ENCODE measurements around the gene ZFX. TPM values are rescaled to one million over a fixed set of nuclear protein-coding genes. Genes with fewer than 3 reads are reported as not detected.

ZFX gene
- total and polyA plus RNA-seq, 12 donors = 8.1 to 58.6 (median 35.2) TPM

- no peaks in the 10 kb centered on the region for H3K36me3 ChIP-seq (replicated peaks in 1 of 2)
- peaks cover 21 to 35% of the 10 kb centered on the region in 2 donors for H3K4me1 ChIP-seq (replicated peaks in 1 of 2)
- H3K27me3 ChIP-seq = no peaks in the 10 kb centered on the region
- DNase-seq = no peak
- intact Hi-C loops (cut with DNase I) = no loop called here
- H3K9me3 ChIP-seq (replicated peaks in 1 of 3) = no peaks in the 10 kb centered on the region
- TF ChIP-seq POLR2A (IDR thresholded peaks at IDR 0.05) = no peak
- TF ChIP-seq CTCF (IDR thresholded peaks at IDR 0.05) = no peak
- peak overlapping the region in 2 of 5 donors; percentile 35 to 54 for H3K27ac ChIP-seq
- peak overlapping the region in 1 of 4 donors; percentile 48 for H3K4me3 ChIP-seq
- WGBS, 4 donors = 66 to 77% (median 72%) methylated on average over 4 of the region's 4 CpGs
Measured at GRCh38 chrX:24145303-24146186, 4.0 kb upstream of the ZFX start.

- intact Hi-C loops (cut with DNase I) = no loop called here
- H3K27ac ChIP-seq = peak overlapping the region in 3 of 5 donors; percentile 54 to 100 (median 67)
- H3K9me3 ChIP-seq (replicated peaks in 1 of 3) = no peaks in the 10 kb centered on the region
- 4 to 14% (median 8%) methylated on average over 6 of the region's 6 CpGs for WGBS, 4 donors
- DNase-seq = no peak
- H3K27me3 ChIP-seq = no peaks in the 10 kb centered on the region
- H3K4me1 ChIP-seq (replicated peaks in 1 of 2) = peaks cover 22 to 39% of the 10 kb centered on the region in 2 donors
- H3K4me3 ChIP-seq = peak overlapping the region in 1 of 4 donors; percentile 48
- no peaks in the 10 kb centered on the region for H3K36me3 ChIP-seq (replicated peaks in 1 of 2)
- TF ChIP-seq CTCF (IDR thresholded peaks at IDR 0.05) (no peak), POLR2A (IDR thresholded peaks at IDR 0.05) (no peak)
Measured at GRCh38 chrX:24146283-24146949, 3.1 kb upstream of the ZFX start.

- intact Hi-C loops (cut with DNase I) = no loop called here
- TF ChIP-seq CTCF (IDR thresholded peaks at IDR 0.05) (no peak), POLR2A (IDR thresholded peaks at IDR 0.05) (no peak)
- Histone ChIP-seq H3K4me3 (peak overlapping the region in 1 of 4 donors; percentile 48), H3K4me1 (replicated peaks in 1 of 2) (peaks cover 28 to 47% of the 10 kb centered on the region in 2 donors), H3K9me3 (replicated peaks in 1 of 3) (no peaks in the 10 kb centered on the region), H3K27me3 (no peaks in the 10 kb centered on the region), H3K36me3 (replicated peaks in 1 of 2) (no peaks in the 10 kb centered on the region), H3K27ac (peak overlapping the region in 3 of 5 donors; percentile 54 to 100 (median 67))
- no peak for DNase-seq
Measured at GRCh38 chrX:24147165-24147564, 2.4 kb upstream of the ZFX start.

GRCh38 chrX:24148121-24148520, 1.4 kb upstream of the ZFX start:
- Histone ChIP-seq H3K9me3 (replicated peaks in 1 of 3) (no peaks in the 10 kb centered on the region), H3K27ac (peak overlapping the region; percentile 76 to 100 (median 99)), H3K4me3 (peak overlapping the region in 1 of 4 donors; percentile 86), H3K4me1 (replicated peaks in 1 of 2) (peaks cover 36 to 56% of the 10 kb centered on the region in 2 donors), H3K27me3 (no peaks in the 10 kb centered on the region), H3K36me3 (replicated peaks in 1 of 2) (no peaks in the 10 kb centered on the region)
- DNase-seq = no peak
- 4 to 17% (median 14%) methylated on average over 3 of the region's 3 CpGs for WGBS, 4 donors
- intact Hi-C loops (cut with DNase I) = no loop called here
- no peak for TF ChIP-seq CTCF (IDR thresholded peaks at IDR 0.05)
- TF ChIP-seq POLR2A (IDR thresholded peaks at IDR 0.05) = no peak

All from adrenal gland (tissue), 12 donors.